Myocyte (in vitro differentiated cells): Measurements from ENCODE around the gene PLEKHG3. TPM values are rescaled to one million over a fixed set of nuclear protein-coding genes. Genes with fewer than 3 reads are reported as not detected.

Experiments used
- DNase-seq: peaks from one replicate; pipeline ENCODE4 v3.0.0-alpha.2; 2012; ENCODE audit warnings: low read depth
- total RNA-seq: library from RNA; depleted of rRNA; stranded (reverse); fragments of >200 nt; gene quantifications from 2 replicates; pipeline ENCODE4 v1.2.3, GENCODE V29; 2014

Gene PLEKHG3
- total RNA-seq, 1 donor from 2014 or later: 5.2 TPM

DNA sequence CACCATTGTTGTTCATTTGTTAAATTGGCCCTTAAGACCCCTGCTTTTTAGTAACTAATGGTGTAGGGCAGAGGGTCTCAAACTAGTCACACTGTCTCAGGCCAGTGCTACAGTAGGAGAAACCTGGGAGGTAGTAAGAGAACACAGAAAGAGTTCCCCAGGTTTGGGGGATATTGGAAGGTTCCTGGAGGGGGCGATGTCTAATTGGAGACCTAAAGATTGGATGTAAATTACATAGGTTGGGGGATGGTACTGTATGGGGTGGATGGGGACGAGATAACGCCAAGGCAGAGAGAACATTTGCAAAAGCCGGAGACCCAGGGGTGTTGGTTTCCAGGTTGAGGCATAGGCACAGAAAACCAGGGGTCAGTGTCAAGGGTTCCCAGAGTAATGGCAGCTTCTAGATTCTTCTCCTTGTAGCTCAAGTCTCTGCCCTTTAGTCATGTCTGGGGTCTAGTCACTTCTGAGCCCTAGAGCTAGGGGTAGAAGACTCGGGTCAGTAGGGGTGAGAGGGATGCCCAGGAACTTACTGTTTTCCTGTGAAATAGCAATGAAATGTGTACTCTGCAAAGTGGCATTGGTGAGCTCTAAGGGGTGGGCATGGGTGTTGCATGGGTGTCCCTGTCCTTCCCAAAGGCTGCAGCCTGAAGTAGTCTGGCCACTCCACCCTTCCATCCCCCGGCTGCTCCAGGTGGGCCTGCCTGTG is 21.8 kb downstream of the PLEKHG3 start:
- no peak for DNase-seq

DNA sequence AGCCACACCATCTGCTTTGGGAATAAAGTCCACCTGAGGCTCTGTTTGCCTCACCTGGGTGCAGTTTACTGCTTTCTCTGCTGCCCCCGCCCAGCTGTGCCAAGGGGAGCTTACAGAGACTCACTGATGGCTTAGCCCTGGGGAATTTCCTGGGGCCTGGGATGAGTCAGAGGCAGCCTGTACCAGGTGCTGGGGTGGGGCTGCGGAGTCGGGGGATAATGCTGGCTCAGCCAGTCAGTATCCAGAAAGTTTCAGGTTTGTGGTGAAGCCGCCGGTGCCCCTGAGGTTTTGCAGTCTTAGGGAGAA is 22.3 kb downstream of the PLEKHG3 start:
- DNase-seq: peak; percentile 62

DNA sequence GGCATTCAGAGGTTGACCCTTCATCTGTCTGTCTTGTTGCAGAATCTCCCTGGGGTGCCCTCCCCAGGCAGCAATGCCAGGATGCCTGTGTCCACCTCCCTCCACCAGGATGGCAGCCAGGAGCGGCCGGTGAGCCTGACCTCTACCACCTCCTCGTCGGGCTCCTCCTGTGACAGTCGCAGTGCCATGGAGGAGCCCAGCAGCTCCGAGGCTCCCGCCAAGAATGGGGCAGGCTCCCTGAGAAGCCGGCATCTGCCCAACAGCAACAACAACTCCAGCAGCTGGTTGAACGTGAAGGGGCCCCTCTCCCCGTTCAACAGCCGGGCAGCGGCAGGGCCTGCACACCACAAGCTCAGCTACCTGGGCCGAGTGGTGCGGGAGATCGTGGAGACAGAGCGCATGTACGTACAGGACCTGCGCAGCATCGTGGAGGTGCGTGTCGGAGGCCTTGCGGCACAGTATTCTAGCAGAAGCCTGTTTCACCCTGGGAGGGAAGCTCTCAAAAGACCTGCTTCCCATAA is 23.4 kb downstream of the PLEKHG3 start:
- DNase-seq: no peak

- DNase-seq: no peak
Observed at GRCh38 chr14:64728106-64728505, 23.9 kb downstream of the PLEKHG3 start.

DNA sequence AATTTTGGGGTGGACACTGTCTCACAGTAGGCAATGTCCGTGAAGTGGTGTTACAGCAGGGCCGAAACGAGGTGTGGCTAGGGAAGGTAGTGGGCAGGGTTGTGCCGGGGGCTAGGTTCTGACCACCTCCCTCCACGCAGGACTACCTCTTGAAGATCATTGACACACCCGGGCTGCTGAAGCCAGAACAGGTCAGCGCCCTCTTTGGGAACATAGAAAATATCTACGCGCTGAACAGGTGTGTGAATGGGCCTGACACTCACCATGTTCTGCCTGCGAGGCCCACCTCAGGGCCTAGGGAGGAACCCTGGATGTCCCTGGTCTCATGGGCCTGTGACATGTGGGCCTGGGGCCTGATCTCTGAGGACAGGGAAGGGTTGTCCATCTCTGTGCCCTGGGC is 24.6 kb downstream of the PLEKHG3 start:
- DNase-seq: no peak

DNA sequence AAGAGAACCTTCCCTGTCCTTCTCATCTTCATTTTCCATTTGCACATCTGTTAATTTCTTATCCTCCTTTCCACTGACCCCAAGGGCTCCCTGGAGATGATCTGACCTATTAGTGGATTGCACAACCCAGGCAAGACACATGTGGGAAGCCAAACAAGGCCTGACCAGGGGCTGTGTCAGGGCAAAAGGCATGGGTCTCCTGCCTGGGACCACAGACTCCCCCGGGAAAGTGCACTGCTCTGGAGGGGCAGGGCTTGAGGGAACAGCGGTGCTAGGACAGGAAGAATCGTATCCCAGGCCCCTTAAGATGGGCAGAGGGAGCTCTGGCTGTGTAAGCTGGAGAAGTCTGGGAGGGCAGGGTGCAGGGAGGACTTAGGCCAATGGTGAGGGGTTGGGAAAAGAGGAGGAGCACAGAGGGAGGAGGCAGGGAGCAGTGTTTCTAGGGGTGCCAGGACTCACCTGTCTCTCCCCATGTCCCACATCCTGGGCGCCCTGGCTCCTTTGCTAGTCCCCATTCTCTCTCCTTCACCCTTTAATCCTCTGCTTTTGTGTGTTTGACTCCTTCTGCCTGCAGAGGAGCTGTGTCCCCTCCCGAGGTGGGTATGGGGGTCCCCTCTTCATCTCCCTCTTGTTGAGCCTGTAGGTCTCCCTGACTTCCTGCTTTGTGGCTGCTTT is 25.3 kb downstream of the PLEKHG3 start:
- peak; percentile 12 for DNase-seq

GRCh38 chr14:64730061-64730440 is 25.8 kb downstream of the PLEKHG3 start:
- DNase-seq: peak; percentile 48

GRCh38 chr14:64730681-64731080 is 26.5 kb downstream of the PLEKHG3 start:
- DNase-seq: no peak

DNA sequence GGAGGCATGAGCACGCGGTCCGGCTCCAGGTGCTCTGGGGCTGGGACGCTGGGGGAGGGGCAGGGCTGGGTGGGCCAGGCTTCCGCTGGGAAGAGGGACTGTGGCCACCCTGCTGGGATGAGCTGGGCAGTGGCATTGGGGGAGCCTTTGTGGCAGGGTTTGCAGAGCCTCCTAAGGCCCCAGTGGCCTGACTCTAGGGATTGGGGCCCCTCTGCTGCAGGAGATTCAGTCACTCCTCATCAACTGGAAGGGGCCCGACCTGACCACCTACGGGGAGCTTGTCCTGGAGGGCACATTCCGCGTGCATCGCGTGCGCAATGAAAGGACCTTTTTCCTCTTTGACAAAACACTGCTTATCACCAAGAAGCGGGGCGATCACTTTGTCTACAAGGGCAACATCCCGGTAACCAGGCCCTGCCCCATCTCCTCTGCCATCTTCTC is 26.9 kb downstream of the PLEKHG3 start:
- no peak for DNase-seq

GRCh38 chr14:64732066-64732465 is 27.8 kb downstream of the PLEKHG3 start:
- no peak for DNase-seq

- no peak for DNase-seq
Observed at GRCh38 chr14:64732536-64733120, 28.4 kb downstream of the PLEKHG3 start.

- no peak for DNase-seq
Observed at GRCh38 chr14:64733321-64733720, 29.1 kb downstream of the PLEKHG3 start.

DNA sequence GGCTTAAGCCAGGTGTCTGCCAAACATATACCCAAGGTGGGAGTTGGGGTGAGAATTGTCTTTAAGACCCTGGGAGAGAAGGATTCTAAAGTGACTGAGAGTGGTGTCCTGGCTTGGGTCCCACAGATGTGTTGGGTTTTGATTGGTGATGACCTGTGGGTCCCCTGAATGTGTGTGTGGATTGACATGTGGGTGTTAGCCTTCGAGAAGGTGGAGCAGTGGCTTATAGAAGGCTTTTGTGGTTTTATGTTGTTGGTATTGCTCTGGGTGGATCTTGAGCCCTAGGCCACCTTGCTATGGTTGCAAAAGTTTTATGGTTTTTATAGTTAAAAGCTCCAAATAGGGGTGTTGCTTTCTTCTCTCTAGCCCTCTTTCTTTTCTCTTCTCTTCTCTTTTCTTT is 29.7 kb downstream of the PLEKHG3 start:
- no peak for DNase-seq

DNA sequence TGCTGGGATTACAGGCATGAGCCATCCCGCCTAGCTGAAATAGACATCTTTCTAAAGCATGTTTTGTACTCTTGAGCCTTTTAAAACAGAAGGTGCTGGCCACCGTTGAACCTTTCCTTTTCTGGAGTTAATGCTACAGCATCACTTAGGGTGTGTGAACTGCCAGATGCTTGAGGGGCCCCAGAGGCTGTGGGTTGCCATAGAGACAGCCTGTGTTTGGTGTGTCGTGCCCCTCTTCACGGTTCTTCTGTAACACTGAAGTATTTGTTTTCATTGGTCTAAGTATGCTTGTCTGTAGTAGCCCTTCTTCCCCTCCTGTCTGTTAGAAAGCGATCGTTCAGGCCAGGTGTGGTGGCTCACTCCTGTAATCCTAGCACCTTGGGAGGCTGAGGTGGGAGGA is 30.8 kb downstream of the PLEKHG3 start:
- DNase-seq: no peak

GRCh38 chr14:64736271-64737169 is 32.3 kb downstream of the PLEKHG3 start:
- DNase-seq: no peak

DNA sequence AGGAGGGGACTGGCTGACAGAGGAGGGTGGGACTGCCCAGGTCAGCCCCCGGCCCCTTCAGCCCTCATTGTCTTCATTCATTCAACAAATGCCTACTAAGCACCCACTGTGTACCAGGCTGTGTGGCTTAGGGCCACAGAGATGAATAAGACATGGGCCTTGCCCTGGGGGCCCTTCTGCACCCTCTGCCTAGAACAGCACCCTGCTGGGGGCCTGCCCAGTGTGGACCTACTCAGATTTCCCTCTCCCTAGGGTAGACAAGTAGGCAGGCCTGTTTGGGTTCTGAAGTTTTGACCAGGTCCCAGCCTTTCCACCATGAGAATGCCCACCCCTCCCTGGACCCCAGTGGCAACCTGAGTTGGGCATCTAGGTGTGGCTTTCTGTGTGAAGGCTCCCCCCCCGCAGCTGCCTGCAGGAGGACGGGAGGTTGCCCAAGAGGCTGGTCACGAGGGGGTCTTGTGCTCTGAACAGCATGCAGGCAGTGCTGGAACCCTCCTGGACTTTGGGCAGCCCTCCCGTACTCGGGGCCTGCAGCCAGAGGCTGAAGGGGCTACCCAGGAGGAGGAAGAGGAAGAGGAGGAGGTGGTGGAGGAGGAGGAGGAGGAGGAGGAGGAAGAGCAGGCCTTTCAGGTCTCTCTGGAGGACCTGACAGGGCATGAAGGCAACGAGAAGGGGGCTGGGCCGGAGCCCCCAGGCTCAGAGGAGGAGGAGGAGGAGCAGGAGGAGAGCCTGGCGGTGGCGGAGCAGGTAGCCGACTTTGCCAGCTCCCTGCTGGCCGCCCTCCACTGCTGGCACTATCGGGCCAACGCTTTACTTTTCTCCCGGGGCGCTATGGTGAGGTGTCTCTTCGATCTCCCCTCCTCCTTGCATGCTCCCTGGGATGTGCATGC is 33.4 kb downstream of the PLEKHG3 start:
- no peak for DNase-seq

DNA sequence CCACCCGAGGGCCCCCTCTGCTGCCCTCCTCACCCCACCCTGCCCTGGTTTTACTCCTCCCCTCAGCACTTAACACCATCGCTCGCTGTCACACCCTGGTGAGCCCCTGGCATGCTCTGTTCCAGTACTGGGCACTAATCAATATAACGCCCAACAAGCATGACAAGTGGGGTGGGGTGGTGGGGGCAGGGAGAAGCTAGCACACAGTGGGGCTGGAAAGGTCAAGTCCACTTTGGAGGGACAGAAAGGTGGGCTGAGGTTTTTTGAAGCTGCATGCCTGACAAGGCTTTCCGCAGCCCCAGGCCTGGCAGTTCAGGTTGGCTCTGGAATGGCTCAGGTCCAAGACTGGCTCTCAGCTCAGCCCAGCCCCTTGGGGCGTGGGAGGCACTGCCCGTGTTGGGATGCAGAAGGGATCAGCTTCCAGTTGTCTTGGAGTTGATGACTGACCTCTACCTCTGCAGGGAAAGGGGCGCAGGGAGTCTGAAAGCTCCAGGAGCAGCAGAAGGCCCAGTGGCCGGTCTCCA is 34.1 kb downstream of the PLEKHG3 start:
- DNase-seq: no peak

DNA sequence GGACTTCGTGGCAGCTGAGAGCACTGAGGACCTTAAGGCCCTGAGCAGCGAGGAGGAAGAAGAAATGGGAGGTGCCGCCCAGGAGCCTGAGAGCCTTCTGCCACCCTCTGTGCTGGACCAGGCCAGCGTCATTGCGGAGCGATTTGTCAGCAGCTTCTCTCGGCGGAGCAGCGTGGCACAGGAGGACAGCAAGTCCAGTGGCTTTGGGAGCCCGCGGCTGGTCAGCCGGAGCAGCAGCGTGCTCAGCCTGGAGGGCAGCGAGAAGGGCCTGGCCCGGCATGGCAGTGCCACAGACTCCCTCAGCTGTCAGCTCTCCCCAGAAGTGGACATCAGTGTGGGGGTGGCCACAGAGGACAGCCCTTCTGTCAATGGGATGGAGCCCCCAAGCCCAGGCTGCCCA is 37.0 kb downstream of the PLEKHG3 start:
- no peak for DNase-seq

DNA sequence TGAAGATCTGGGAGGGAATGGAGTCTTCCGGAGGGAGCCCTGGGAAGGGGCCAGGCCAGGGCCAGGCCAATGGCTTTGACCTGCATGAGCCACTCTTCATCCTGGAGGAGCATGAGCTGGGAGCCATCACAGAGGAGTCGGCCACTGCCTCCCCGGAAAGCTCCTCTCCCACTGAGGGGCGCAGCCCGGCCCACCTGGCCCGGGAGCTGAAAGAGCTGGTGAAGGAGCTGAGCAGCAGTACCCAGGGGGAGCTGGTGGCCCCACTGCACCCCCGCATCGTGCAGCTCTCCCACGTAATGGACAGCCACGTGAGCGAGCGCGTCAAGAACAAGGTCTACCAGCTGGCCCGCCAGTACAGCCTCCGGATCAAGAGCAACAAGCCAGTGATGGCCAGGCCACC is 37.7 kb downstream of the PLEKHG3 start:
- DNase-seq: no peak

DNA sequence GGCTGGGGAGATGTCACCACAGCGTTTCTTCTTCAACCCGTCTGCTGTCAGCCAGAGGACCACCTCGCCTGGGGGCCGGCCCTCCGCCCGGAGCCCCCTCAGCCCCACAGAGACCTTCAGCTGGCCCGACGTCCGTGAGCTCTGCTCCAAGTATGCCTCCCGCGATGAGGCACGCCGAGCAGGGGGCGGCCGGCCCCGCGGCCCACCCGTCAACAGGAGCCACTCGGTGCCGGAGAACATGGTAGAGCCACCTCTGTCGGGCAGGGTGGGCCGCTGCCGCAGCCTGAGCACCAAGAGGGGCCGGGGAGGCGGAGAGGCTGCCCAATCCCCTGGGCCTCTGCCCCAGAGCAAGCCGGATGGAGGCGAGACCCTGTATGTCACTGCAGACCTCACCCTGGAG is 38.8 kb downstream of the PLEKHG3 start:
- DNase-seq: no peak
